PFSK-1 (cell line): ENCODE measurements around the gene RASGRF2.

Experiments used
- POLR2AphosphoS5 ChIP-seq: IDR thresholded peaks from 2 replicates; pipeline ENCODE4 v1.6.1; 2012; ENCODE audit warnings: low read depth, mild to moderate bottlenecking, control low read depth, low read length, moderate library complexity
- REST ChIP-seq, 2 experiments: IDR thresholded peaks; 2 replicates each; pipeline versions ENCODE4 v1.6.1 to v1.8.0; 2011 to 2012; ENCODE audit warnings: low read depth in 2 of 2, low read length in 2 of 2, control low read depth in 1 of 2, inconsistent platforms in 1 of 2, mild to moderate bottlenecking in 1 of 2, moderate library complexity in 1 of 2; ENCODE audit not compliant: insufficient read depth in 1 of 2
- SIN3A ChIP-seq: IDR thresholded peaks from 2 replicates; pipeline ENCODE4 v1.6.1; 2012; ENCODE audit warnings: mild to moderate bottlenecking, low read length, moderate library complexity, borderline replicate concordance; ENCODE audit not compliant: insufficient read depth
- TAF1 ChIP-seq: IDR thresholded peaks from 2 replicates; pipeline ENCODE4 v1.6.1; 2012; ENCODE audit warnings: low read length, control low read depth, borderline replicate concordance; ENCODE audit not compliant: insufficient read depth

DNA sequence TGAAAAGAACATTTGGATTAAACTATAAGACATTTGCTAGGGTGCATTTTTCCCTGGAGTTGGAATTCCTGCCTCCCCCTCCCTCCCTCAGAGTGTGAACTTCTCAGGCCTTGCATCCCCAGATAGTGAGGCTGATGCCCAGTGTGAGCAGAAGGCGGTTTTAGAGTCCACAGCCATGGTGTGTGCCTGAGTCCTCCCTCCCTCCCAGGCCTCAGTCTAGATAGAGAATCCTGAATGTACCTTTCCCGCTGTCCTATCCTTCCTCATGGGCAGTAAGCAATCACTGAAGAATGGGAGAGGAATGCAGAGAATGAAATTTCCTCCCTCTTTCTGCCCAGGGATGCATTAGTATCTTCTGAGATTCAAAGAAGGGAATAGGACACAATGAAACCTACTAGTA is 108.5 kb downstream of the RASGRF2 start:
- TF ChIP-seq TAF1 = no peak
- TF ChIP-seq REST (IDR thresholded peaks at IDR 0.05; ENCODE audit: insufficient read depth in 1 of 2, low read depth in 2 of 2, low read length in 2 of 2) = no peak
- TF ChIP-seq POLR2AphosphoS5 = no peak
- no peak for TF ChIP-seq SIN3A
